H9 (cell line): Measurements from ENCODE around the gene FLOT2. TPM values are rescaled to one million over a fixed set of nuclear protein-coding genes. Genes with fewer than 3 reads are reported as not detected.

Experiments used
- DNase-seq: peaks from one replicate; pipeline ENCODE4 v3.0.0-alpha.2; 2017
- H2AFZ ChIP-seq: one replicate; pipeline ENCODE4 v1.6.1; 2013; ENCODE audit warnings: mild to moderate bottlenecking, low read length, control low read depth, moderate library complexity
- H2AK5ac ChIP-seq: 2 replicates; pipeline ENCODE4 v1.6.1; 2013; ENCODE audit warnings: low read length, control low read depth, mixed read lengths; ENCODE audit not compliant: insufficient read length
- H2BK120ac ChIP-seq: one replicate; pipeline ENCODE4 v1.6.1; 2013; ENCODE audit warnings: low read depth, mild to moderate bottlenecking, low read length, control low read depth, inconsistent platforms; ENCODE audit not compliant: poor library complexity, severe bottlenecking
- H2BK12ac ChIP-seq: 2 replicates; pipeline ENCODE4 v1.6.1; 2013; ENCODE audit warnings: low read length, control low read depth, mixed read lengths, low read depth; ENCODE audit not compliant: insufficient read length
- H2BK15ac ChIP-seq: 2 replicates; pipeline ENCODE4 v1.6.1; 2013; ENCODE audit warnings: low read depth, low read length, control low read depth
- H2BK20ac ChIP-seq: one replicate; pipeline ENCODE4 v1.6.1; 2013; ENCODE audit warnings: low read depth, mild to moderate bottlenecking, low read length, control low read depth, inconsistent platforms; ENCODE audit not compliant: poor library complexity, severe bottlenecking
- H2BK5ac ChIP-seq: 2 replicates; pipeline ENCODE4 v1.6.1; 2013; ENCODE audit warnings: low read length, control low read depth, mixed read lengths; ENCODE audit not compliant: insufficient read length
- H3K14ac ChIP-seq: 2 replicates; pipeline ENCODE4 v1.6.1; 2013; ENCODE audit warnings: low read length, control low read depth; ENCODE audit not compliant: insufficient read depth
- H3K18ac ChIP-seq: 2 replicates; pipeline ENCODE4 v1.6.1; 2013; ENCODE audit warnings: low read depth, mild to moderate bottlenecking, mixed read lengths, low read length, control low read depth; ENCODE audit not compliant: insufficient read length
- H3K23ac ChIP-seq: 2 replicates; pipeline ENCODE4 v1.6.1; 2013; ENCODE audit warnings: low read length, control low read depth, mixed read lengths, low read depth; ENCODE audit not compliant: insufficient read length
- H3K23me2 ChIP-seq: 2 replicates; pipeline ENCODE4 v1.6.1; 2013; ENCODE audit warnings: low read depth, mild to moderate bottlenecking, mixed read lengths, low read length, control low read depth; ENCODE audit not compliant: insufficient read length, poor library complexity, severe bottlenecking
- H3K27ac ChIP-seq: 2 replicates; pipeline ENCODE4 v1.5.1; 2013; ENCODE audit warnings: low read length, control low read depth, mixed read lengths, low read depth; ENCODE audit not compliant: insufficient read length
- H3K27me3 ChIP-seq: 2 replicates; pipeline ENCODE4 v1.6.1; 2013; ENCODE audit warnings: low read length, control low read depth, inconsistent platforms; ENCODE audit not compliant: insufficient read depth
- H3K4ac ChIP-seq: 2 replicates; pipeline ENCODE4 v1.6.1; 2013; ENCODE audit warnings: low read depth, mild to moderate bottlenecking, control low read depth, inconsistent platforms, low read length, moderate library complexity
- H3K4me1 ChIP-seq: 2 replicates; pipeline ENCODE4 v1.6.1; 2013; ENCODE audit warnings: low read length, control low read depth, inconsistent platforms; ENCODE audit not compliant: insufficient read depth
- H3K4me2 ChIP-seq: 2 replicates; pipeline ENCODE4 v1.6.1; 2013; ENCODE audit warnings: low read length, control low read depth, mixed read lengths; ENCODE audit not compliant: insufficient read length, insufficient read depth
- H3K56ac ChIP-seq: 2 replicates; pipeline ENCODE4 v1.6.1; 2013; ENCODE audit warnings: low read depth, mild to moderate bottlenecking, mixed read lengths, low read length, control low read depth; ENCODE audit not compliant: insufficient read length
- H3K79me1 ChIP-seq: 2 replicates; pipeline ENCODE4 v1.6.1; 2013; ENCODE audit warnings: low read depth, mild to moderate bottlenecking, moderate library complexity, low read length, control low read depth, inconsistent platforms; ENCODE audit not compliant: insufficient read depth, poor library complexity, severe bottlenecking
- H3K79me2 ChIP-seq: 2 replicates; pipeline ENCODE4 v1.6.1; 2013; ENCODE audit warnings: low read length, control low read depth, inconsistent platforms; ENCODE audit not compliant: insufficient read depth
- H3K9ac ChIP-seq: 2 replicates; pipeline ENCODE4 v1.6.1; 2013; ENCODE audit warnings: low read length, control low read depth, mixed read lengths; ENCODE audit not compliant: insufficient read length; ENCODE audit errors: extremely low read depth
- H3K9me3 ChIP-seq: one replicate; pipeline ENCODE4 v1.6.1; 2013; ENCODE audit warnings: low read depth, low read length, inconsistent platforms; ENCODE audit not compliant: control insufficient read depth
- H3T11ph ChIP-seq: one replicate; pipeline ENCODE4 v1.6.1; 2013; ENCODE audit warnings: mild to moderate bottlenecking, low read length, control low read depth, inconsistent platforms
- H4K20me1 ChIP-seq: one replicate; pipeline ENCODE4 v1.6.1; 2013; ENCODE audit not compliant: control insufficient read depth, insufficient read length, insufficient read depth
- H4K5ac ChIP-seq: 2 replicates; pipeline ENCODE4 v1.6.1; 2013; ENCODE audit warnings: low read depth, mild to moderate bottlenecking, mixed read lengths, low read length, control low read depth; ENCODE audit not compliant: insufficient read length
- H4K8ac ChIP-seq: replicated peaks from 2 replicates; pipeline ENCODE4 v1.6.1; 2013; ENCODE audit warnings: low read length, control low read depth, mixed read lengths, low read depth; ENCODE audit not compliant: insufficient read length
- H4K91ac ChIP-seq: 2 replicates; pipeline ENCODE4 v1.6.1; 2013; ENCODE audit warnings: low read depth, mild to moderate bottlenecking, moderate library complexity, mixed read lengths, low read length, control low read depth; ENCODE audit not compliant: insufficient read length
- H3K27ac Mint-ChIP-seq, 3 experiments: 2 replicates in 2 of 3; 3 replicates in 1 of 3; pipeline ENCODE4 v1.8.0; 2020 to 2021; ENCODE audit warnings: mixed read lengths in 3 of 3, mild to moderate bottlenecking in 1 of 3, moderate library complexity in 1 of 3
- H3K27me3 Mint-ChIP-seq: 2 replicates; pipeline ENCODE4 v1.8.0; 2021; ENCODE audit warnings: low read depth, mild to moderate bottlenecking, moderate library complexity, mixed read lengths
- H3K36me3 Mint-ChIP-seq, 3 experiments: 2 replicates in 2 of 3; 3 replicates in 1 of 3; pipeline ENCODE4 v1.8.0; 2020 to 2021; ENCODE audit warnings: low read depth in 3 of 3, mixed read lengths in 3 of 3; ENCODE audit not compliant: insufficient read depth in 1 of 3
- H3K4me1 Mint-ChIP-seq, 2 experiments: 2 replicates each; pipeline ENCODE4 v1.8.0; 2020; ENCODE audit warnings: mixed read lengths in 2 of 2
- H3K4me3 Mint-ChIP-seq, 2 experiments: 2 replicates in 1 of 2; 3 replicates in 1 of 2; pipeline ENCODE4 v1.8.0; 2020 to 2021; ENCODE audit warnings: mild to moderate bottlenecking in 2 of 2, mixed read lengths in 2 of 2, moderate library complexity in 1 of 2
- H3K9me3 Mint-ChIP-seq, 2 experiments: 2 replicates in 1 of 2; 3 replicates in 1 of 2; pipeline ENCODE4 v1.8.0; 2020; ENCODE audit warnings: mild to moderate bottlenecking in 2 of 2, mixed read lengths in 2 of 2, moderate library complexity in 1 of 2
- CTCF ChIP-seq: fragments of 200-600 bp; sonication (generic); conservative IDR thresholded peaks from 3 replicates; pipeline ENCODE4 v1.8.0; 2021; ENCODE audit warnings: antibody characterized with exemption, mild to moderate bottlenecking
- WGBS: extraction: QIAGEN DNeasy Blood & Tissue Kit; methylation state at CpG from one replicate; pipeline ENCODE4 v1.1.7; 2013; ENCODE audit warnings: missing lambda C conversion rate, low lambda C conversion rate, mixed read lengths; ENCODE audit not compliant: insufficient read length; ENCODE audit errors: extremely low coverage; 5-methylcytosine and 5-hydroxymethylcytosine counted together
- total RNA-seq: library from RNA; stranded (reverse); gene quantifications from 2 replicates; pipeline ENCODE4 v1.2.1, GENCODE V29; 2021

The FLOT2 gene
- total RNA-seq, 1 experiment from 2014 or later = 173 TPM

DNA sequence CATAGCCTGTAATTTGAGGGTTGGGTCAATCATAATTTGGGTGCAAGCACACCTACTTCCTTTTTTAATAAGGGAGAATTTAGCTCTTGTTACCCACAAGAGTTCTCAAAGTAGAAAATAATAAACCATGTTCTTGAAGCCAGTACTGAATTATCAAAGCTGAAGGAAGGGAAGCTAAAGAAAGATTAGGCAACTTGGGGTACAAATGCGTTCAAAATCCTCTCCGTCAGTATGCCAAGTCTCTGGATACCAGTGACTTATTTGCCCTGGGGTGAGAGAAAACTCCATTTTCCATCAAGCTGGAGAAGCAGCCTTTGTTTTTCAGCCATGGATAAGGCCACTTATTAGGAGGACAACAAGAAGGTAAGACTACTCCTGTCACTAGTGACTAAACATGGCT is 28.8 kb upstream of the FLOT2 start:
- H2BK5ac ChIP-seq = no peak overlapping the region
- H3K23ac ChIP-seq = no peak overlapping the region
- no peaks in the 10 kb centered on the region for H4K20me1 ChIP-seq
- no peak overlapping the region for H4K5ac ChIP-seq
- no peak overlapping the region for H3K4ac ChIP-seq
- H2BK120ac ChIP-seq = no peak overlapping the region
- H3K27ac ChIP-seq = no peak overlapping the region
- no peaks in the 10 kb centered on the region for H3K4me1 ChIP-seq
- H3K14ac ChIP-seq = no peak overlapping the region
- no peak for TF ChIP-seq CTCF
- no peaks in the 10 kb centered on the region for H3K23me2 ChIP-seq
- no peak overlapping the region for H2BK12ac ChIP-seq
- WGBS = no CpG with 5 or more reads among the region's 2 CpGs
- H3K18ac ChIP-seq = no peak overlapping the region
- no peak overlapping the region for H2AK5ac ChIP-seq
- no peak overlapping the region for H3K9ac ChIP-seq
- H2BK15ac ChIP-seq = no peak overlapping the region
- no peak overlapping the region for H2AFZ ChIP-seq
- Mint-ChIP-seq H3K4me1 (peaks cover 4 to 6% of the 10 kb centered on the region in 2 experiments; a peak in 3 of 4 replicates), H3K36me3 (peaks cover 40 to 61% (median 56%) of the 10 kb centered on the region in 3 experiments; a peak in 6 of 7 replicates), H3K27ac (no peak overlapping the region), H3K9me3 (no peaks in the 10 kb centered on the region), H3K27me3 (no peaks in the 10 kb centered on the region), H3K4me3 (no peak overlapping the region)
- no peak for DNase-seq
- no peak overlapping the region for H3T11ph ChIP-seq
- H3K56ac ChIP-seq = no peak overlapping the region
- no peak overlapping the region for H3K4me2 ChIP-seq
- peaks cover 20% of the 10 kb centered on the region for H3K79me1 ChIP-seq
- H3K9me3 ChIP-seq = no peaks in the 10 kb centered on the region
- H3K27me3 ChIP-seq = no peaks in the 10 kb centered on the region
- H4K8ac ChIP-seq = no peak overlapping the region
- H4K91ac ChIP-seq = no peak overlapping the region
- H3K79me2 ChIP-seq = peaks cover 17% of the 10 kb centered on the region; the same call in 1 of the 2 replicates
- H2BK20ac ChIP-seq = no peak overlapping the region
